ENCODE measurements around the gene STK39. TPM values are rescaled to one million over a fixed set of nuclear protein-coding genes. Genes with fewer than 3 reads are reported as not detected.

The STK39 gene
- total RNA-seq, 1 experiment from 2014 or later = 22.1 TPM

DNA sequence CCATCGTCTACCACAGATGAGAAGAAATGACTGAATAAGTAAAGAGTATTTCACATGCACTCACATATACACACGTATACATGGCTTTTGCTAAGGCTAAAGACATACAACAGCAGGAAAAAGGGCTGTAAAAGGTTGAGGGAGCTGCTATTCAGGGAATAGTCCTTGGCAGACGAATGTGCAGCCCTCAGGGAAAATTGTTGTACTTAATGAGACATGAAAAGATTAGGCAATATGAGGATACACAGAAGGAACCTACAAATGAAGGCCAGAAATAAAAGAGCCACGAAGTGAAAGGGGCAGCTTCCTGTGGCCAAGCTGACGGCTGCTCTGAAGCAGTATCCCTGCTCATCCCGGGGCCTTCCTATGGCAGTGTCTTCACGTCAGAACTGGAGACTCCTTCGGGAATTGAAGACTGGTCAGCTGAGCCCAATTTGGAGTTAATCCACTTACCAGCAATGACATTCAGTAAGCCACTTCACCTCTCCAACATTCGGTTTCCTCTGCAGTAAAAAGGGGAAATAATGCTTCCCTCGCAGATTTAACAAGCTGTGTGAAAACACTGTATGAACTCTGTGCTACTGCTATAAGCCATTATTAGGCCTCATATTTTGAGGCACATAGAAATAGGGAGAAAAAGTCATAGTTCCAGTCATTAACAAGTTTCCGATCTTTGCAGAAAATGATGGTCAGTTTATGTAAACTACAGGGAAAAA lies 221.8 kb downstream of the STK39 start:
- H2AFZ ChIP-seq (ENCODE audit: low read length) = no peak overlapping the region
- no peaks in the 10 kb centered on the region for H3K4me1 ChIP-seq (ENCODE audit: insufficient read depth, low read length)
- H2BK120ac ChIP-seq (ENCODE audit: low read depth, low read length, poor library complexity, severe bottlenecking) = no peak overlapping the region
- no peaks in the 10 kb centered on the region for H3K27me3 ChIP-seq (ENCODE audit: insufficient read depth, low read length)
- H4K5ac ChIP-seq (ENCODE audit: insufficient read length, low read depth, low read length) = no peak overlapping the region
- H3K9me3 ChIP-seq (ENCODE audit: control insufficient read depth, low read depth, low read length) = no peaks in the 10 kb centered on the region
- Mint-ChIP-seq H3K27me3 (ENCODE audit: low read depth) (no peaks in the 10 kb centered on the region), H3K36me3 (ENCODE audit: insufficient read depth in 1 of 3, low read depth in 3 of 3) (no peaks in the 10 kb centered on the region), H3K4me3 (no peak overlapping the region), H3K9me3 (no peaks in the 10 kb centered on the region), H3K4me1 (no peaks in the 10 kb centered on the region), H3K27ac (no peak overlapping the region)
- H3K27ac ChIP-seq (ENCODE audit: insufficient read length, low read depth, low read length) = no peak overlapping the region
- H3K23ac ChIP-seq (ENCODE audit: insufficient read length, low read depth, low read length) = no peak overlapping the region
- no CpG with 5 or more reads among the region's 11 CpGs for WGBS (ENCODE audit: extremely low coverage, insufficient read length, low lambda C conversion rate)
- TF ChIP-seq, protein P1, sequence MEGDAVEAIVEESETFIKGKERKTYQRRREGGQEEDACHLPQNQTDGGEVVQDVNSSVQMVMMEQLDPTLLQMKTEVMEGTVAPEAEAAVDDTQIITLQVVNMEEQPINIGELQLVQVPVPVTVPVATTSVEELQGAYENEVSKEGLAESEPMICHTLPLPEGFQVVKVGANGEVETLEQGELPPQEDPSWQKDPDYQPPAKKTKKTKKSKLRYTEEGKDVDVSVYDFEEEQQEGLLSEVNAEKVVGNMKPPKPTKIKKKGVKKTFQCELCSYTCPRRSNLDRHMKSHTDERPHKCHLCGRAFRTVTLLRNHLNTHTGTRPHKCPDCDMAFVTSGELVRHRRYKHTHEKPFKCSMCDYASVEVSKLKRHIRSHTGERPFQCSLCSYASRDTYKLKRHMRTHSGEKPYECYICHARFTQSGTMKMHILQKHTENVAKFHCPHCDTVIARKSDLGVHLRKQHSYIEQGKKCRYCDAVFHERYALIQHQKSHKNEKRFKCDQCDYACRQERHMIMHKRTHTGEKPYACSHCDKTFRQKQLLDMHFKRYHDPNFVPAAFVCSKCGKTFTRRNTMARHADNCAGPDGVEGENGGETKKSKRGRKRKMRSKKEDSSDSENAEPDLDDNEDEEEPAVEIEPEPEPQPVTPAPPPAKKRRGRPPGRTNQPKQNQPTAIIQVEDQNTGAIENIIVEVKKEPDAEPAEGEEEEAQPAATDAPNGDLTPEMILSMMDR (conservative IDR thresholded peaks at IDR 0.05) = no peak
- H3K18ac ChIP-seq (ENCODE audit: insufficient read length, low read depth, low read length) = no peak overlapping the region
- H2AK5ac ChIP-seq (ENCODE audit: insufficient read length, low read length) = no peak overlapping the region
- no peaks in the 10 kb centered on the region for H3K79me1 ChIP-seq (ENCODE audit: insufficient read depth, low read depth, low read length, poor library complexity, severe bottlenecking)
- no peak overlapping the region for H3K9ac ChIP-seq (ENCODE audit: extremely low read depth, insufficient read length, low read length)
- no peaks in the 10 kb centered on the region for H4K20me1 ChIP-seq (ENCODE audit: control insufficient read depth, insufficient read depth, insufficient read length)
- H3K23me2 ChIP-seq (ENCODE audit: insufficient read length, low read depth, low read length, poor library complexity, severe bottlenecking) = no peaks in the 10 kb centered on the region
- no peak overlapping the region for H2BK12ac ChIP-seq (ENCODE audit: insufficient read length, low read depth, low read length)
- no peak overlapping the region for H4K91ac ChIP-seq (ENCODE audit: insufficient read length, low read depth, low read length)
- no peak overlapping the region for H2BK5ac ChIP-seq (ENCODE audit: insufficient read length, low read length)
- H3T11ph ChIP-seq (ENCODE audit: low read length) = no peak overlapping the region
- H3K79me2 ChIP-seq (ENCODE audit: insufficient read depth, low read length) = no peaks in the 10 kb centered on the region
- no peak overlapping the region for H2BK15ac ChIP-seq (ENCODE audit: low read depth, low read length)
- DNase-seq = no peak
- no peak overlapping the region for H3K56ac ChIP-seq (ENCODE audit: insufficient read length, low read depth, low read length)
- H4K8ac ChIP-seq (replicated peaks; ENCODE audit: insufficient read length, low read depth, low read length) = no peak overlapping the region
- no peak overlapping the region for H3K4ac ChIP-seq (ENCODE audit: low read depth, low read length)
- H3K4me2 ChIP-seq (ENCODE audit: insufficient read depth, insufficient read length, low read length) = no peak overlapping the region
- H2BK20ac ChIP-seq (ENCODE audit: low read depth, low read length, poor library complexity, severe bottlenecking) = no peak overlapping the region
- no peak overlapping the region for H3K14ac ChIP-seq (ENCODE audit: insufficient read depth, low read length)
